Measurements from ENCODE around the gene OAS2. TPM values are rescaled to one million over a fixed set of nuclear protein-coding genes. Genes with fewer than 3 reads are reported as not detected.

The OAS2 gene
- total and polyA plus RNA-seq, 9 of the 15 experiments (the other 6 are each of a cell fraction or from before 2014, with no cell fraction given) = 0.13 to 0.85 TPM; not detected in 7

GRCh38 chr12:113030875-113031525 lies 52.7 kb downstream of the OAS2 start (continued):
- TF ChIP-seq DEAF1 (CRISPR knock-in tag; IDR thresholded peaks at IDR 0.05) (no peak), NCOA2 (IDR thresholded peaks at IDR 0.05; ENCODE audit: partially characterized antibody in 2 of 2) (no peak)

DNA sequence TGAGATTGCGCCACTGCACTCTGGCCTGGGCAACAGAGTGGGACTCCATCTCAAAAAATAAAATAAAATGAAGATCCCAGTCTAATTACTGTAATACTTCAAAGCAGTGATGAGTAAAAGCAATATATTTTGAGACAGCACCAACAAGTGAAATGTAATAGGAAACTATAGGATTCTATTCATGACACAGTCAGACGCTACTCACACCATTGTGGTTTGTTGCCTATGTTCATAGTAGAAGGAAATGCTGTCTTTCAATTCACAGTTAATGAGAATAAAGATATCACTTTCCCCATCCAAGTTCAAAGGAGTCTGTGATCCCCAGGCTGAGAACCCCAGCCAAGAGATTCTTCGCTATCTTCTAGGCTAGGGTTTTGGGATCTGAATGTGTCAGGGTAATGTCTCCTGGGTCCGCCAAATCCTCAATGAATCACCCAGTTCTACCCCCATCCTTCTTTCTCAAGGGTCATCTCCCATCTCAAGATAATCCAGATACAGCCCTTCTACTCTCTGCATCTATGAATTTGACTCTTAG lies 61.7 kb downstream of the OAS2 start:
- FAIRE-seq (no peak), ATAC-seq (no peak), DNase-seq (ENCODE audit: extremely low read depth in 1 of 4, low spot score in 3 of 4) (no peak)
- no peaks in the 10 kb centered on the region for H3K36me3 ChIP-seq (ENCODE audit: control insufficient read depth, insufficient read depth, low read length)
- in situ Hi-C loops (cut with MboI) = no loop called here
- no peak overlapping the region for H3K27ac ChIP-seq (ENCODE audit: extremely low read depth, low read depth, low read length)
- H3K9me1 ChIP-seq (ENCODE audit: control insufficient read depth, insufficient read depth, low read length) = no peaks in the 10 kb centered on the region
- no peak overlapping the region for H3K4me3 ChIP-seq
- no peaks in the 10 kb centered on the region; the same call in 1 of the 2 replicates for H4K20me1 ChIP-seq (replicated peaks; ENCODE audit: control insufficient read depth, insufficient read depth, low read length)
- H3K4me2 ChIP-seq (ENCODE audit: insufficient read depth, low read length) = no peak overlapping the region
- intact Hi-C loops (cut with micrococcal nuclease) = no loop called here
- no peaks in the 10 kb centered on the region for H3K9me3 ChIP-seq (replicated peaks; ENCODE audit: control insufficient read depth, insufficient read depth, low read depth, low read length)
- H3K79me2 ChIP-seq (ENCODE audit: control insufficient read depth, insufficient read depth, low read length) = no peaks in the 10 kb centered on the region
- 2% methylated on average over 4 of the region's 4 CpGs for WGBS (ENCODE audit: insufficient coverage, low coverage, missing lambda C conversion rate)
- H3K9ac ChIP-seq (ENCODE audit: insufficient read depth in 1 of 2, low read depth in 2 of 2, low read length in 2 of 2) = no peak overlapping the region
- peaks cover 6 to 32% of the 10 kb centered on the region in 2 experiments; a peak in 3 of 5 replicates for H3K27me3 ChIP-seq (ENCODE audit: control insufficient read depth in 2 of 2, insufficient read depth in 2 of 2, low read length in 2 of 2)
- no peaks in the 10 kb centered on the region; a peak in 2 of 5 replicates for H3K4me1 ChIP-seq (replicated peaks in 1 of 2; ENCODE audit: control insufficient read depth in 2 of 2, insufficient read depth in 2 of 2, low read length in 2 of 2)
- H2AFZ ChIP-seq (ENCODE audit: low read depth, low read length) = no peak overlapping the region
- ChIA-PET CTCF (ENCODE audit: low intra/inter-chr PET ratio) (no interaction called here), POLR2A (no interaction called here)
- BruUV-seq (replicated peaks) = no TSS peak
- TF ChIP-seq ZNF444 (CRISPR knock-in tag; IDR thresholded peaks at IDR 0.05) (no peak), MTA2 (IDR thresholded peaks at IDR 0.05; ENCODE audit: low read depth) (no peak), NR2C2 (CRISPR knock-in tag; IDR thresholded peaks at IDR 0.05) (no peak), NR2C2 (tag; IDR thresholded peaks at IDR 0.05) (no peak), ZBTB7A (IDR thresholded peaks at IDR 0.05; ENCODE audit: borderline replicate concordance, control insufficient read depth, low read depth, low read length) (no peak), BRCA1 (IDR thresholded peaks at IDR 0.05) (no peak), BRCA1 (CRISPR knock-in tag; IDR thresholded peaks at IDR 0.05) (no peak), RAD21 (CRISPR knock-in tag; conservative IDR thresholded peaks at IDR 0.05 in 1 of 2, IDR thresholded peaks at IDR 0.05 in 1 of 2) (no peak), PTRF (tag; IDR thresholded peaks at IDR 0.05) (no peak), SAP30 (IDR thresholded peaks at IDR 0.05; ENCODE audit: borderline replicate concordance, insufficient read depth, low read depth, low read length, poor library complexity, severe bottlenecking) (no peak), ZNF224 (CRISPR knock-in tag; IDR thresholded peaks at IDR 0.05) (no peak), ZBED1 (IDR thresholded peaks at IDR 0.05) (no peak), DIDO1 (tag; IDR thresholded peaks at IDR 0.05; ENCODE audit: low read depth) (no peak), HNRNPH1 (optimal IDR thresholded peaks at IDR 0.05; ENCODE audit: low read depth, low read length) (no peak), POLR2B (IDR thresholded peaks at IDR 0.05; ENCODE audit: low read depth, partially characterized antibody) (no peak), RBM14 (IDR thresholded peaks at IDR 0.05; ENCODE audit: borderline replicate concordance, insufficient read depth, low read depth, low read length) (no peak)
- TF ChIP-seq, protein P1, sequence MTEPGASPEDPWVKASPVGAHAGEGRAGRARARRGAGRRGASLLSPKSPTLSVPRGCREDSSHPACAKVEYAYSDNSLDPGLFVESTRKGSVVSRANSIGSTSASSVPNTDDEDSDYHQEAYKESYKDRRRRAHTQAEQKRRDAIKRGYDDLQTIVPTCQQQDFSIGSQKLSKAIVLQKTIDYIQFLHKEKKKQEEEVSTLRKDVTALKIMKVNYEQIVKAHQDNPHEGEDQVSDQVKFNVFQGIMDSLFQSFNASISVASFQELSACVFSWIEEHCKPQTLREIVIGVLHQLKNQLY (CRISPR knock-in tag; conservative IDR thresholded peaks at IDR 0.05) = no peak
